IPS-18a (cell line): ENCODE results near the gene SEC14L1.
"Not testable (repeated sequence)": the region's sequence is repeated elsewhere in the genome, so short reads cannot be mapped to it uniquely, and the experiment has no call there.

ENCODE experiments used
- H3K27ac ChIP-seq: one replicate; pipeline ENCODE4 v1.5.1; 2013; ENCODE audit warnings: low read length
- H3K27me3 ChIP-seq: one replicate; pipeline ENCODE4 v1.6.1; 2013; ENCODE audit warnings: mild to moderate bottlenecking, low read length; ENCODE audit not compliant: control insufficient read depth, insufficient read depth
- H3K36me3 ChIP-seq: one replicate; pipeline ENCODE4 v1.6.1; 2013; ENCODE audit warnings: low read depth, low read length; ENCODE audit not compliant: control insufficient read depth
- H3K4me1 ChIP-seq: one replicate; pipeline ENCODE4 v1.6.1; 2013; ENCODE audit warnings: low read depth, low read length; ENCODE audit not compliant: control insufficient read depth
- H3K4me3 ChIP-seq: one replicate; pipeline ENCODE4 v1.5.1; 2013; ENCODE audit warnings: low read length
- H3K9ac ChIP-seq: one replicate; pipeline ENCODE4 v1.6.1; 2013; ENCODE audit warnings: mild to moderate bottlenecking, low read length, moderate library complexity
- H3K9me3 ChIP-seq: one replicate; pipeline ENCODE4 v1.6.1; 2013; ENCODE audit warnings: low read depth, low read length; ENCODE audit not compliant: control insufficient read depth

SEC14L1 gene

DNA sequence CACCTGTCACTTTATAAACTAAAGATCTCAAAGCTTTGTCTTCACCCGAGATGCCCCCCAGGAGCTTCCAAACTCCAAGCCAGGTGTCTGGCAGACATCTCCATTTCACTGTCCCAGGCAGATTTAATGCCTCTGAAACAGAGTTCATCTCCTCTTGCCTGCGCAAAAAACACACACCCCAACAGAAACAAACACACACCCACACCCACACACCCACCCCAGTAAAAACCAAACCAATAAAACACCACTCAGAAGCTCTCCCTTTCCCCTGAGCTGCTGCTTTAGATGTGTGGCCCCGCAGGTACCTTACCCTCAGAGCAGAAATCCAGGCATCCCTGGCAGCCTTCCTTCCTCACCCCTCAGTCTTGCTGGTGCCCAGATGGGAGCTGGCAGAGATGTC is 14.4 kb downstream of the SEC14L1 start:
- H3K27ac ChIP-seq, result no peak overlapping the region
- no peaks in the 10 kb centered on the region for H3K9me3 ChIP-seq
- H3K9ac ChIP-seq, result no peak overlapping the region
- H3K4me3 ChIP-seq, result no peak overlapping the region
- H3K36me3 ChIP-seq, result no peaks in the 10 kb centered on the region
- H3K27me3 ChIP-seq, result no peaks in the 10 kb centered on the region
- no peaks in the 10 kb centered on the region for H3K4me1 ChIP-seq

DNA sequence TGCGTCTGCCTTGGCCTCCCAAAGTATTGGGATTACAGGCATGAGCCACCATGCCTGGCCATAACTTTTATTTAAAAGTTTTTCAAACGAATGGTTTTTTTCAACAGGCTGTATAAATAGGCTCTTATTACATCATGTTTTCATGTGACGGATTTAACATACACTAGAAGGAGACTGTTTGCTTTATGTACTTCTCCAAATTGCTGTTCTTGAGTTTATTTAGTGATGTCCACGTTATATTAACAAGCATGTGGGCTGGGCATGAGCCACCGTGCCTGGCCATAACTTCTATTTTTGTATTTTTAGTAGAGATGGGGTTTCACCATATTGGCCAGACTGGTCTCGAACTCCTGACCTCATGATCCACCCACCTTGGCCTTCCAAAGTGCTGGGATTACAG is 17.0 kb downstream of the SEC14L1 start:
- not testable (repeated sequence) for H3K27ac ChIP-seq, H3K4me3 ChIP-seq, H3K9me3 ChIP-seq, H3K36me3 ChIP-seq, H3K4me1 ChIP-seq, H3K27me3 ChIP-seq, H3K9ac ChIP-seq

DNA sequence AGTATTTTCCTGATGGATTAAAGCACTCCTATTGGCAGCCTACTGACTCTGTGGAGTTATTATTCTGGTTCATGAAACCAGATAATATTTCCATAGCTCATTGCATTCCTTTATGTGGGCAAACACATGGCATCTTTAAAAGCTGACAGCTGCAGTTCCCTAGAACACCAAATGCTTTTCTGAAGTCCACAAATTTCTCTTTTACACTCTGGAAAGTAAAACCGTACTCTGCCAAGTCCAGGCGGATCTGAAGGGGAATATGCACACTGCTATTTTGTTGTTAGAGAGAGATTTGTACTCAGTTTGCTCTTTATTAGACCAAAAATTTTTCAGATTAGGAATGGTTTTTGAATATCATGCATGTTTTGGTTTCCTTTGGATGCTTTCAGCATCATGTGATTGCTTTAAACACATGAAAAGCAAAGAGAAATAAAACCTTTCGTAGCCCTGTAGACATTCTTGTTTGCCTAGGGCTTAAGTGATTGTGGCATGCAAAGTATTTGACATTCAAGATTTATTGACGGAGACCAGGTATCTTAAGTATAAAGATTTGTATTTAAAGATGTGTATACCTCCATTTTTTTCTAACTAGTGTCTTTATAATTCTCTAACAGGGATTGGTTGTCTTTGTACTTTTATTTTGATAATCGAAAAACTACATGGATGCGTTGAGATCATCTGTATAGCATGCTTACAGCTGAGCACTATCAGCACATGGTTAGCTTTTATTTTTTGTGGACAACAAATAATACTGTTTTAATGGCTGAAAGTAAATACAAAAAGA is 19.5 kb downstream of the SEC14L1 start:
- Histone ChIP-seq H3K4me3 (no peak overlapping the region), H3K9ac (no peak overlapping the region), H3K4me1 (peaks cover 24% of the 10 kb centered on the region), H3K27me3 (no peaks in the 10 kb centered on the region), H3K9me3 (no peaks in the 10 kb centered on the region), H3K36me3 (no peaks in the 10 kb centered on the region), H3K27ac (no peak overlapping the region)

DNA sequence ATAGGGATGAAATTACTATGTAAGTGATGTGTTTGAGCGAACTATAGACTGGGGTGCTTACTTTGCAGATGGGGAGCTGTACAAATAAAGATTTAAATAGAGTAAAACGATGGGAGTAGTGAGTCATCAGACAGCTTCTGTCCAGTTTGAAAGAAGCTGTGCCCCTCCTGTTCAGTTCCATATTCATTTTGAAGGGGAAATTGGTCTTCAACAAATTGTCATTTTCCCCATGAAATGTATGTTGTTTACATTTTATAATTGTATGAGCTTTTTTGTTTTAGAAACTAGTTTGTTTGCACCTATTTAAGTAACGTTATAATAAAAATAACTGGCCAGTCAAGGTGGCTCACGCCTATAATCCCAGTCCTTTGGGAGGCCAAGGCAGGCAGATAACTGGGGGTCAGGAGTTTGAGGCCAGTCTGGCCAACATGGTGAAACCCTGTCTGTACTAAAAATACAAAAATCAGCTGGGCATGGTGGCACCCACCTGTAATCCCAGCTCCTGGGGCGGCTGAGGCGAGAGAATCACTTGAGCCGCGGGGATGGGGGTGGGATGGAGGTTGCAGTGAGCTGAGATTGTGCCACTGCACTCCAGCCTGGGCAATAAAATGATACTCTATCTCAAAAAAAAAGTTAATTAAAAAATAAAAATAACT is 20.2 kb downstream of the SEC14L1 start:
- Histone ChIP-seq H3K36me3 (no peaks in the 10 kb centered on the region), H3K9me3 (no peaks in the 10 kb centered on the region), H3K27ac (no peak overlapping the region), H3K4me3 (no peak overlapping the region), H3K27me3 (no peaks in the 10 kb centered on the region), H3K9ac (no peak overlapping the region), H3K4me1 (peaks cover 24% of the 10 kb centered on the region)

DNA sequence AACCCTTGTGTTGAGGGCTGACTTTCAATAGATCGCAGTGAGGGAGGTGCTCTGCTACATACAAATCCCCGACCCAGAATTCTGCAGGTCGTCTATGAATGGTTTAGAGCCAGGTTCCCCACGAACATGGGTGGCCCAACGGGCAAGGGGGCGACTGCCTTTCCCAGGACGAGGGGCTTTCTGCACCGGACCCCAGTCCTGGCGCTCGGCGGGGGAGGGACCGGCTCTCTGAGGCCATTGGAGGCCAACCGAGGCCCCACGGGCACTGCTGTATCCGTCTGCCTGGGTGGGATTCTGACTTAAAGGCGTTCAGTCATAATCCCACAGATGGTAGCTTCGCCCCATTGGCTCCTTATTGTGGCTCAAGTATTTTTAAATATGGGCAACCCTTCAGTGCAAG is 21.2 kb downstream of the SEC14L1 start:
- H3K27ac ChIP-seq, result no peak overlapping the region
- peaks cover 24% of the 10 kb centered on the region for H3K4me1 ChIP-seq
- H3K4me3 ChIP-seq, result no peak overlapping the region
- no peaks in the 10 kb centered on the region for H3K27me3 ChIP-seq
- no peak overlapping the region for H3K9ac ChIP-seq
- H3K36me3 ChIP-seq, result no peaks in the 10 kb centered on the region
- H3K9me3 ChIP-seq, result peaks cover 2% of the 10 kb centered on the region

DNA sequence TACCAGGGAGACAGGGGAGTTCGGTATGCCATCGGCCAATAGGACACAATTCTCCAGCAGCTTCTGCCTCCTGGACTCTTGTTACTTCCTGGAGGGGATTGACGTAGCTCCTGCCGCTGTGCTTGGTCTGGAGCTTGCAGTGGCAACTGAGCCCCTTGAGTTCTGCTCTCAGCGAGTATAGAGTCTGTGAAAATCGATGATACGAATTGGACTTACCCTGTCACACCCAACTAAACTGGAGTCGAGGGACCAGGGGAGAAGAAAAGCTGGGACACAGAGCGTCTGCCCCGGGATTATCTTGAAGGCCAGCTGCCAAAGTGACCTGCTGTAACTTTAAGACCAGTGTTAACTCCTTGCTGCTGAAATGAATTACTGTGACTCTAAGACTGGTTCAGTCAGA is 22.2 kb downstream of the SEC14L1 start:
- Histone ChIP-seq H3K9me3 (peaks cover 13% of the 10 kb centered on the region), H3K27me3 (no peaks in the 10 kb centered on the region), H3K4me3 (no peak overlapping the region), H3K4me1 (peaks cover 24% of the 10 kb centered on the region), H3K27ac (no peak overlapping the region), H3K9ac (no peak overlapping the region), H3K36me3 (no peaks in the 10 kb centered on the region)

DNA sequence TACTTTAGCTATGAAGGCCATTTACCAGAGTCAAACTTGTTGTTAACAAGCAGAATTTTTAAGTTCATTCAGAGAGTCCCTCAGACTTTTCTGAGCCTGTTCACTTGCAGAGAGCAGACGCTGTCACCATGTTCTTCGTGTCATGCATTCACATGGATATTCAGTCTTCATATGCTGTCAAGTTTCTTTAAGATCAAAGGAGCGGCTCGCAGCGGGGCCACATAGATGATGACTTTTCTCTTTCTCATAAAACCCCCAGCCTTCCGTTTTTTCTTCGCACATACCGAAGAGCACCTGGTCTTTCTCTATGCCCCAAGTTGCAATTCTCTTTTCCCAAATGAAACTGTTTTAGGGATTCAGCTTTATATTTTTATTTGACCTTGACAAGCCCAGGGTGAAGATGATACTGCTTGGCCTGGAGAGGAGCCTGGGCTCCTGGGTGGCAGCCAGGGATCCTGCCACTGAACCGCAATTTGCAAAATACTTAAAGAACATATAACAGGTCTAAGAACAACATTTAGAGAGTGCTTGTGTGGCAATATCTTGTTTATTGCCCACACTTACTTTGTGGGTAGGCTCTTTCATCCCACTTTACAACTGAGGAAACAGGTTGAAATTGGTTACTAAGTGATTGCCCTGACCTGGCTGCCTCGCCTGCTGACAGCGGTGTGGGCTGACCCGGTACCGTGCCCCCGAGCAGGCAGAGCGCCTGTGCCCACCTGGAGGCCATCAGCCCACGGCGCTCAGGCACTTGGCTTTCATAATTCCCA is 22.9 kb downstream of the SEC14L1 start:
- H3K27me3 ChIP-seq, result no peaks in the 10 kb centered on the region
- H3K36me3 ChIP-seq, result no peaks in the 10 kb centered on the region
- no peak overlapping the region for H3K27ac ChIP-seq
- peaks cover 17% of the 10 kb centered on the region for H3K9me3 ChIP-seq
- peaks cover 24% of the 10 kb centered on the region for H3K4me1 ChIP-seq
- H3K4me3 ChIP-seq, result no peak overlapping the region
- H3K9ac ChIP-seq, result no peak overlapping the region

DNA sequence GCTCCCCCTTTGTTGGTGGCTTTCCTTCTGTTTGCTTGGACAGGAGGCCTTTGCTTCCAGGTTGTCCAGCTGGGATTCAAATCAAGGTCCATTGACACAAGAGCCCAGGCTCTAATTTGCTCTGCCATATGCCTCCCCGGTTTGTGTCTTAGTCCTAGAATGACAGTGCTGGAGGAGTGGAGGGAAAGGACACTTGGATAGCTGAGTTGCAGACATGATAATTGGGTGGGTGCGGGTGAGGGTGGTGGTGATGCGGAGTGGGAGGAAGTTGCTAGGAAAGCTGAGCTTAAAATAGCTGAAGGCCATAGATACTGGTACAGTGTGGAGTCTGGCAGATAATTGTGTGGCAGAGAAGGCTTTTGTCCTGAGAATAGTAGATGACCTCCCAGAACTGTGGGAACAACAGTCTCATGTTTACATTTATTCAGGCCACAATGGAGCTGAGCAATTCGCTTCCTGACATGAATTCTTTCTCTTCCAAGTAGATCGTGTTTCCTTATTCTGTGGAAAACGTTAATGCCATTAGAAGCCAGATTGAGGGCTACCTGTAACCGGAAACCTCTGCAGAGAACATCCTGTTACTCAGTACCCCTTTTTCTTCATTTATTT is 23.8 kb downstream of the SEC14L1 start:
- no peak overlapping the region for H3K9ac ChIP-seq
- peaks cover 17% of the 10 kb centered on the region for H3K9me3 ChIP-seq
- no peak overlapping the region for H3K27ac ChIP-seq

DNA sequence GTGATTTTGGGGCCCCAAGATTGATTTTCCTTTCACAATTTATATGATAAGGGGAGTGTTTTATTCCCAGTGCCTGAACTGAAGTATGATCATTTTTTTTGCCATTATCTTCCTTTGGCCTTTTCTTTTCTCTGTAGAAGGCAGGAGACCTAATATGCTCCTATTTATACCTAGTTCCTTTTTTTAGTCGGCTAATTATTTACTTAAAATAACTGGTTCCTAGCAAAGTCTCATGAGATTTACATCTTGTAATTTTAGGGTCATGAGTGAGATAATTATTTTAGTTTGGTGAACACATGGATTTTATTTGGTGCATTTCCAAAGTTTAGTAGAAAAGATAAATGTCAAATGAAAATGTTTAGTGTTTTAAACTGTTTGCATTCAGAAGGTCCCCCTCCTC is 24.8 kb downstream of the SEC14L1 start:
- no peak overlapping the region for H3K9ac ChIP-seq
- peaks cover 24% of the 10 kb centered on the region for H3K4me1 ChIP-seq
- no peaks in the 10 kb centered on the region for H3K27me3 ChIP-seq
- no peak overlapping the region for H3K27ac ChIP-seq
- H3K9me3 ChIP-seq, result peaks cover 17% of the 10 kb centered on the region
- H3K4me3 ChIP-seq, result no peak overlapping the region
- no peaks in the 10 kb centered on the region for H3K36me3 ChIP-seq

More for the DNA sequence above, 23.8 kb downstream of the SEC14L1 start:
- Histone ChIP-seq H3K27me3 (no peaks in the 10 kb centered on the region), H3K4me3 (no peak overlapping the region), H3K4me1 (peaks cover 24% of the 10 kb centered on the region), H3K36me3 (no peaks in the 10 kb centered on the region)

DNA sequence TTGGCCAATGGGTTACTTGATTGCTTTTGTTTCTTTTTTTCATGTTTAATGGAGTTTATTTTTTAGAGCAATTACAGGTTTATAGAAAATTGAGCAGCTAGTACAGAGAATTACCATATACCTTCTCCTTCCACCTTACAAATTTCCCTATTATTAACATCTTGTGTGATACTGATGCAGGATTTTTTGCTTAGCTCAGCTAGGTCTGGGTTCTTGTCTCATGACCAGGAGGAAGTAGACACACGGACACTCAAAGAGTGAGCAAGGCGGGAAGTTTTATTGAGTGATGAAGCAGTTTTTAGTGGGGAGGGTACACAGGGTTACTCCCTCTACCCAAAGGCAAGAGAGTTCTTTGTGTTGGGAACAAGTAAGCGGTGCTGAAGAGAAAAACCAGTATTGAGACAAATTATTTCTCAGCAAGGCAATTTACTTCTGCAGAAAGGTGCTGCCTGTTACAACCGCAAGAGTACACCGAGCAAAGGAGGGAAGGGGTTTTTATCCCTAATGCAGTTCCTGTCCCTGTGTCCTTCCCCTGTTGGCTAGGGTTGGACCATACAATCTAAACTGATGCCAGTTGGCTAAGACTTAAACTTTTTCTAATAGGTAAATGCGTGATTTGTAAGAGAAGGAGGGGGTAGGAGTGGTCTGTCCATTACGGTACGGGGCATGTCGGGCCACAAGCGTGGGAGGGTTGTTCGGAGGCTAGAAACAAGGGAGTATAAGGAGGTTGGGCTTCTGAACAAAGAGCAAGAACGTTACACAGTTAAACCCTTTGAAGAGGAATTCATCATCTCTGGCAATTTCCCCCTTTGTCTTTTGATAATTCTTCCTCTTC is 26.9 kb downstream of the SEC14L1 start:
- no peak overlapping the region for H3K27ac ChIP-seq
- H3K9me3 ChIP-seq, result peaks cover 17% of the 10 kb centered on the region

DNA sequence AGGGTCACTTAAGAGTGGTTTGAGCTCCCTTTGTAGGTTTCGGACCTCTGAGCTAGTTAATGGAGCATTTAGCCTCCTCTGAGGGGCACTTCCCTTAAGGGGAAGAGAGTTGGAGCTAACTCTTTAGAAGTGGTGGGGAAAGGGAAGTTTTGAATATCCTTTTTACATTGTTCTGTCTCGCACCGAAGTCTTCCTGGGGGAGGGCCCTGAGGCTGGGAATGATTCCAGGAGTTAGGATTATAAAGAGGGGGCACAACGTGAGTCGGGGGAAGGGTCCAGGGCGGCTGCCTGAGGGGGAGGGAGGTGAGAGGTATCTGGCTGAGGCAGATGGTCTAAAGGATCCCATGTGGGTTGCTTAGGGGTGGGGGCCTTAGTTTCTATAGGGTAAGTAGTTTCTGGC is 32.3 kb downstream of the SEC14L1 start:
- H3K9ac ChIP-seq, result no peak overlapping the region
- no peaks in the 10 kb centered on the region for H3K36me3 ChIP-seq
- H3K4me3 ChIP-seq, result no peak overlapping the region
- H3K27ac ChIP-seq, result no peak overlapping the region
- H3K27me3 ChIP-seq, result no peaks in the 10 kb centered on the region
- H3K4me1 ChIP-seq, result no peaks in the 10 kb centered on the region
- peaks cover 19% of the 10 kb centered on the region for H3K9me3 ChIP-seq

More for the DNA sequence above, 26.9 kb downstream of the SEC14L1 start:
- Histone ChIP-seq H3K36me3 (no peaks in the 10 kb centered on the region), H3K9ac (no peak overlapping the region), H3K4me3 (no peak overlapping the region), H3K4me1 (peaks cover 24% of the 10 kb centered on the region), H3K27me3 (no peaks in the 10 kb centered on the region)
